Measurements from ENCODE around the gene TCERG1L.

The TCERG1L gene

DNA sequence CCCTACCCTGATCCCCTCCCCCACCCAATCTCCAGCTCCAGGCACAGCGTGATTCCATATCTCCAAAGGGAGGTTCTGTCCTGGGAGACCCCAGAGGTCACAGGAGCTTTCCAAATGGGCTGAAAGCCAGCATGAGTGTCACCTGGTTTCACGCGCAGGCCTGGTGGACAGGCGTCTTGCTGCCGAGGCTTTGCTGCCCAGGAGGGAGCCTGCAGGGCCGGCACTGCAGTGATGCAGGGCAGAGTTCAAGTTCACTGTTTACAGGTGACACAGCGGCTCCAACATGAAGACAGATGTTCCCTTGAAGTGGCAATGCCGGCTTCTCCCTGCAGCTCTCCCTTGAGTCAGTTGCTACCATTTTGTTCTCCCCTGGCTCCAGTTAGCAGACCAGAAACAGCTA is 104.3 kb downstream of the TCERG1L start:
- DNase-seq: no peak

DNA sequence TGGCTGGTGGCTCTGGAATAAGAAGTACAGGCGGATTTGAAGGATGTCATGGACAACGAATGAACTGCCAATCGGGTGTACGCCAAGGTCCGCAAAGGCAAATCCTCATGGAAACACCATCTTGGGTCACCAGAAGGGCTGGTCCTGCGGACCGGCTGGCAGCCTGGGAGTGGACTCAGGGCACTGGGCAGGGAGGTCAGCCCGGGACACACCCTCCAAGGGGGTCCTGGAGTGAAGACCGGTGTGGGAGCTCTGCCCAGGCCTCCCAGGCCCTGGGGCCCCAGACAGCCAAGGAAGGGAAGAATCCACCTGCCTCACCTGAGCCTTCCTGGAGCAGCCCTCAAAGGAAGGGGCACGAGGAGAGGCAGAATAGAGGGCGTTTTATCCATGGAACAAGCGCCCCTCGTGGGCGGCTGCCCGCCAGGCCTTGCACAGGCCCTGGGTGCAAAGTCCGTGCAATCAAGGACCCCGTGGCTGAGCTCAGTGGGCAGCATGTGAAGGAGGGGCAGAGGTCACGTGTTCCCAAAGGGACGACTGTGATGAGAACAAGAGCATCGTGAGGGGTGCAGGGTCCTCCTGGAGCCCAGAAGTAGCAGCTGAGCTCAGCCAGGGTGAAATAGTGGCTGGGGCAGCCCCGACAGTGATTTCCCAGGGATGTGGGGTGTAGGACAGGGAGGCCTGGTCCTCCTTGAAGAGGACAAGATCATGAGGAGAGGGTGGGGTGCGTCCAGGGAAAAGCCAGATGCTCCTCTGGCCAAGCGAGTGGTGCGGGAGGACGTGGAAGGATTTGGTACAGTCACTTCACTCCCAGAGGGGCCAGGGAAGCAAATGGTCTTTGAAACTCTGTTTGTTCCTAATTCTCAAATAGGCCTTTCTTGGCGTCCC is 105.2 kb downstream of the TCERG1L start:
- DNase-seq: no peak

DNA sequence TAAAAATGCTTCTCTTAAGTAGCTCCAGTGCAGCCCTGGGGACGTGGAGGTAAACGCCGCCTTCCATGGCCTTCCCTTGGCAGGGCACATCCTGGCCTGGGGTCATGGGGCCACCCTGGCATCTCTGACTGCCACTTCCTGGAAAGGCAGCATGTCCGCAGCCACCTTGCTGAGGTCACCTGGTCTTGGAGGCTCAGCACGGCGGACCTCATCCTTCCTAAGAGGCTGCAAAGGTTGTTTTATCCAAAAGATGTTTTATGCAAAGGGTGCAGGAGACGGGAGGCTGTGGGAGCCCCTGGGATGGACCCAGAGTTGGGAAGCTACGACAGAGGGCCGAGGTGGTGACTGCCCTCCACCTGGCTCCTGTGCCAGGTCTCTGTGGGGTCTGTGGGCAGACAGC is 106.0 kb downstream of the TCERG1L start:
- DNase-seq: no peak

DNA sequence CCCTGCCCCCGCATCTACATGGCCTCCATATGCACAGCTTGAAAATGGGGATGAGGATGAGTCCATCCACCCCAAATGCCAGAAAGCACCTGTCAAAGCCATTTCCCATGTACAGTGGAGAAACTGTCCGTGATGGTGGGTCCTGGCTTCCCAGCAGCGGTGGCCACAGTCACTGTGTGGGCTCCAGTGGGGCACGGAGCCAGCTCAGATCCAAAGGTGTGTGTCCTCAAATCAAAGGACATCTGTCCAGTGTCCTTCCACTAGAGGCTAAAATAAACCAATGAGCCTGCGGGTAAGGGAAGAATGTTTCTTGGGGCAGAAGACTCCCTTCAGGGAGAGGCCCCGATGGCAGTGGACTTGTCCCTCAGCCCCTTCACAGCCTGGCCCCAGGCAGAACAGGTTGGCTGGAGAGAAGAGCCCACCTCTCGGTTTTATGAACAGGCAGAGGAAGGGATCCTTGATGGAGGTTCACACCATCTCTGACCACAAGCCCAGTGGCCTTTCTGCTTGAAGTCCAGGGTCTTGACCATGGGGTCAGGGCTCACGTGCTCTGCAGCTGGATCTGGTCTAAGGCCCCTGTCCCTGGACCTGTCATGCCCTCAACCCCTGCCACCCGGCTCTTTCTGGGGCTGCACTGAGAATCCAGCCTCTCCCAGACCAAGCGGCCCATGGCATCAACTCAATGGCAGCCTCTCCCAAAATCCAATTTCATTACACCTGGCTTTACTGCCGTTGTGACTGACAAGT is 106.9 kb downstream of the TCERG1L start:
- no peak for DNase-seq

DNA sequence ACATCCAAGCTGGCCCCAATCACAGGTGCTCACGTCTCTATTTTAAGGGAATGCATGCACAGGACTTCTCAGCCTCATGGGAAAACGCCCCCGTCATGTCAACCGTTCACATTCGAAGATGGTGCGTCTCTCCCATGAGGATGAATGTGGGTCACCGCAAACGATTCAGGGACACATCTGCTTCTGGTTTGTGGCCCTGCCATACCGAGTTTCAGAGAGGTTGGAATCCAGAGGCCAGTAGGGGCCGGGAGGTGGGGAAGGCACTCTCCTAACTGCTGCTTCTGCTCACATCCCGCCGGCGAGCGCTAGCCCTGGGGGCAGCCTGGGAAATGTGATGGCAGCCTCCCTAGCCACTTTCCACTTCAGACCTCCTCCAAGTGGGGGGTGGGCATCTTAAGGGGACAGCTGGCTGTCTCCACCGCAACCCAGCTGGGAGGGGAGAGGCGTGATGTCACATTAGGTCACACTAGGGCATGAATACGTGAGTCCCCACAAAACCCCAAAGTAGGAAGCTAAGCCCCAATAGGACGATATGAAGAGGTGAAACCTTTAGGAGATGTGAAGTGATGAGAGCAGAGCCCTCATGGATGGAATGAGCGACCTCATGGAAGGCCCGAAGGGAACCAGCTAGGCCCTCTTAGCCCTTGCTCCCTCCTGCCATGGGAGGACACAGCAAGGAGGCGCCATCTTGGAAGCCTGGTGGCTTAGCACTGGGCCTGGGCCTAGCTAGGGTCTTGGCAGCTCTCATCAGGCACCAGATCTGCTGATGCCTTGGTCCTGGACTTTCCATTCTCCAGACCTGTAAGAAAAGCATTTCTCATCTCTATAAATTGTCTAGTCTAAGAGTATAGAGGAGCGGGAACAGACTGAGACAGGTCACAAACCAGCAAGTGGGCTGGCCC is 107.8 kb downstream of the TCERG1L start:
- DNase-seq: no peak

DNA sequence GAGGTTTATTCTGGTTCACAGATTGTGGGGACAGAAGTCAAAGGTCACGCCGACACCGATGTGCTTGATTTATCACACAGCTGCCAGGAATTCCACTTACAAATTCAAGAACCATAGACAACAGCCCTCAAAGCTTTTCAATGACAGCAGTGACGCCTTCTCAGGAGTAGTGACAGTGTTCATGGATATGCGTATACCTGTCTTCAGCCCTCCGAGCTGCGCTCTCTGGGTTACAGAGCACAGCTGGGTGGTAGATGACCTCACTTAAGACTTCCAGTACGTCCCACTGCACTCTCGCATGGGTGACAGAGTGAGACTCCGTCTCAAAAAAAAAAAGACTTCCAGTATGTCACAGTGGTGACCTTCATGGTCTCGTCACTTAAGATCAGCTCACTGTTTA is 108.5 kb downstream of the TCERG1L start:
- DNase-seq: no peak

DNA sequence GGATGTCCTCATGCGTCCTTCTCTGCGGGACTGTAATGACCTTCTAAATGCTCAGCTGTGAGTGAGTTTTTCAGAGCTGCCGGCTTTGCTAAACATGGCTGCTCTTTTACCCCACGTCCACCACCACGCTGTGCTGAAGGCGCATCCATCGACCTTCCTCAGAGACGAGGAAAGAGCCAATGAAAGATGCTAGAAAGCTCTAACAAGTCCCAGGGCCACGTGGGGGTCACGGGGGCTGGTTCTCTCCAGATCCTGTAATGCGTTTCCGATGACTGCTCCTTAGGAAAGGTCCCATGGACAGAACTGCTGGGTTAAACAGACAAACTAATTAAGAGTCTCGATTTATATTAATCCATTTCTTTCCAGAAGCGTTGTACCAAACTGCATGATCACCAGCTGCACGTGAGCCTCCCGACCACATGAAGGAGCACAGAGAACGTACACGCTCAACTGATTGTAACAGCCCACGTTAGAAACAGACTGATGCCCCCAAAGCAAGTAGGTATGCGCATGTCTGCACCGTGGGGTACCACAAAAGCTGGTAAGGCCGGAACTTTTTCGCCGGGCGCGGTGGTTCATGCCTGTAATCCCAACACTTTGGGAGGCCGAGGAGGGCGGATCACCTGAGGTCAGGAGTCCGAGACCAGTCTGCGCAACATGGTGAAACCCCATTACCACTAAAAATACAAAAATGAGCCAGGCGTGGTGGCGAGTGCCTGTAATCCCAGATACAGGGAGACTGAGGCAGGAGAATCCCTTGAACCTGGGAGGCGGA is 109.6 kb downstream of the TCERG1L start:
- no peak for DNase-seq

DNA sequence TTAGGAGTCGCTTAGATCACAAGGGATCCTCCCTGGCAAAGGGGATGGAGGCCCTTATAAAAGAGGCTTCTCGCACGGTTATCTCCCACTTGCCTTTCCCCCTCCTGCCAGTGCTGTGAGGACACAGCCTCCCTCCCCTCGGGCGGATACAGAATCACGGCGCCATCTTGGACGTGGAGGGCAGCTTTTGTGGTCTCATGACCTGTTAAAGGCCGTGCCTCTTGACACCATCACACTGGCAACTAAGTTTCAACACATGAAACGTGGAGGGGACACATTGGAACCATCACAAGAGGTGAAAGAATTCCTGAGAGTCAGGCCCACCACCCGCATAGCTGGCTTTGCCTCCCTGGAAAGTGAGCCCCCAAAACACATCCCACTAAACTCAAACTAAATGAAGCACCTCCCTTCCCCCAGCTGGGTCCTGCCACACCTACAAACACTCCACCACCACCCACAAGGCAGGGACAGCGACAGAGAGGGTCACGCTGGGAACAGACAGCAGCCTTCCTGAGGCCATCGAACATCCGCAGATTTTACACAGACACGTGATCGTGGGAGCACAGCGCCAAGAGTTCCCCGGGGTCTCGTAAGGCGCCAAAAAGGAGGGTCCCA is 110.6 kb downstream of the TCERG1L start:
- no peak for DNase-seq

DNA sequence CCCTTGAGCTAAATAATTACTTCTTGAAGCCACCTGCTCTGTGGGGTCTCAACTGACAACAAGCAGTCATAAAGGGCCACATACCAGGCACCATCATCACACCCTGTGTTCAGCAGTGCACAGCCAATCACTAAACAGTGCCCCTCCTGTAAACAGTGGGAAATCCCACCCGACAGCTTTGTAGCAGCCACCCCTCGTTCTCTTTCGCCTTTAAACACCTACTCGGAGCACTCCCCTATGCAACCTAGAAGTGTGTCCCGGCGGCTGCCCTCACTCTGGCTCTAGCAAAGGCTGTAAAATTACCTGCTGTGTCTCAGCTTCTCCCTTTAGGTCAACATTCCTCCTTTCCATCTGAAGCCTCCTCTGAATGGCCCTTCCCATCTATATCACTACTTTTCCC is 111.9 kb downstream of the TCERG1L start:
- no peak for DNase-seq

DNA sequence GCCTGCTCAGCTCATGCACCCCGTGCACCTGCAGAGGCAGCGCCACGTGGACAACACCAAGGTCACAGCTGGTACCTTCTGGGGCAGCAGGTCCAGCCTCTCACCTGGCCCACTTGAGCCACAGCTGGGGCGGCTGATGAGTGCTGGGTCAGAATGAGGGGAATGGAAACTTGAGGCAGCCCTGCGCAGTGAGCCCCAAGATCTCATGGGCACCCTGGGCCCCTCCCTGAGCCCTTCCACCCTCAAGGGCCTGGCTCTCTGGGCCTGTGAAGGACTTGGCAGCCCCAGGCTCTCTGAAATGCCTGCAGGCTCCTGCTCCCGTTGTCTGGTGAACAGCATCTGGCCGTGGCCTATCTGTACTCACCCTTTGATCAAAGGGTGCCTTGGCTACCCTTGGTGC is 112.7 kb downstream of the TCERG1L start:
- DNase-seq: no peak

DNA sequence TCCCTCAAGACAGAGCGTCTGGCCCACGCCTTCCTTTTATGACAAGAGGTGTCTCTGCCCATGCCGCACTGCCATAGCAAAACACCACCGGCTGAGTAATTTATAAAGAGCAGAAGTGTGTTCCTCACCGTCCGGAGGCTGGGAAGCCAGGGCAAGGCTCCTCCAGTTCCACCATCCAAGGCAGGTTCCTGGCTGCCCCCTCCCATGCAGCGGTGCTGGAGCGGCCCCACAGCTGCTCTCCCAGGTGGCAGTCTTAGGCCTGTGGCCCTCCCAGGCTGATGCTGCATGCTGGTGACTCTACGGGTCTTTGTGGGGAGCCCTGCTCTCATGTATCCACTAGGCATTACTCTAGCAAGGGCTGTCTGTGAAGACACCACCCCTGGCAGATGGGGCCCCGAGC is 113.1 kb downstream of the TCERG1L start:
- DNase-seq: no peak

DNA sequence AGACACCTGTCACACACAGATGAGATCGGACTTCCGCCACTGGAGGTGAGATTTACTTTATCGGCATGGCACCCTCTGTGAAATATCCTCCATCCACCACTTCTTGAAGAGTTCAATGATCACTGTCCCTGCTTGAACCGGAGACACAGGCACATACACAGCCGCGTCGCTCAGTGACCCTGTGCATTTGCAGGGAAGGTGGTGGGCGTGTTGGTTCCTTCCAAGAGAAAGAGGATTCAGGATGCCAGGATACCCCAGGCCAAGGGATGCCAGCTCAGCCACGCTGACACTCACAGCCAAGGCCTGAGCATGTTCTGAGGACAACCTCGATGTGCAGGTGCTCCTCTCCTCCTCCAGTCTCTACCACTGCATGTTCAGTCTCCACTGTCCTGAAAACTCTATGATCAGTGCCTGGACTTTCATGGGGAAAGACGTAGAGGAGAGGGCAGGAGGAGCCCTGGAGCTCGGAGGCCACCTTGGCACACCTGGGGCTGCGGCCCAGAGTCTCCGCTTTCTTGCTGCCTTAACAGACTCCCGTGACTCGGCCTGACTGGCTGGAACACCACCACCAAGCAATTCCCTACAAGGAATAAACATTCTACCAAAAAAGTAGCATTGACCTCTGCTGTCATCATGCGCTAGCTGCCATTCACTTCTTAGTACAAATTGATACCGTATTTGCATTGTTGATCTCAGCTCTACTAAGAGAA is 115.2 kb downstream of the TCERG1L start:
- no peak for DNase-seq

DNA sequence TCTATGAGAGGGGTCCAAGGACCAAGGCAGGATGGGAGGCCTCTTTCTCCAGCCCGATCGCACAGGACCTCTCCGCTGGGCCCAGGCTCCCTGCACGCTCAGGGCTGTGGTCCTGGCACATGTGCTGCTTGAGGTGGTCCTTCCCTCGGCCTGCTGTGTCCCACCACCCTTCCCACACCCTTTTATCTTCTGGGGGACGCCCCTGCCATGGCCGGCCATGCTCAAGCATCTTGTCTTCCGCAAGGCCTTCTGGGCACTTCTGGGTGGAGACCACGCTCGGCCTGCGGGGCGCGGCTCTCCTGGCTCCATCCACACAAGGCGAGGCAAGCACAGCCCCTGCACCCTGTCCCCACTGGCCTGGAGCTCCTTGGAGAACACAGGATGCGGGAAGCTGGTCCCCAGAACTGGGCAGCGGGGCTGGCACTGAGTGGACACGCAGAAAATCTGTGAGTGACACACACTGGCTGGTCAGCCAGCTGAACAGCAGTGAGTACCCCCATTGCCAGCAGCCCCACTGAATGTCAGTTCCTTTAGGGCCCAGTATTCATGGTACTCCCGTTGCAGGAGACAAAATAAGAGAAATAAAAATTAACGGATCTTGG is 115.9 kb downstream of the TCERG1L start:
- DNase-seq: no peak

DNA sequence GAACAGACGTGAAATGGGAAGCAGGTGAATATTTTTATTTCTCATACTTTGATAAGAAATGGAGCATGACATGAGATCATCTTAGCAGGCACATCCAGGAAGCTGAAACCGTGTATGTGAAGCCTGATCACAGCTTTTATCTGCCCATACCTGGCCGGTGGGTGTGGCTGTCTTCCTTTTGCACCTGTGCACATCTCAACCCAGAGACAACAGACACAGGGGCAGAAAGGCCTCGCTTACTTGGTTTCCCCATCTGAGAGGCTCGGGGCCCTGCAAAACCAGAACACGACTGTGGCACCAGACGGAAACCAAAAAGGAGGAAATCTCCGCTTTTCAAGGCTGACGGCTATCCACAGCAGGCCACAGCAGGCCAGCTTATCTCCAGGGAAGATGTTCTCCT is 116.4 kb downstream of the TCERG1L start:
- no peak for DNase-seq

DNA sequence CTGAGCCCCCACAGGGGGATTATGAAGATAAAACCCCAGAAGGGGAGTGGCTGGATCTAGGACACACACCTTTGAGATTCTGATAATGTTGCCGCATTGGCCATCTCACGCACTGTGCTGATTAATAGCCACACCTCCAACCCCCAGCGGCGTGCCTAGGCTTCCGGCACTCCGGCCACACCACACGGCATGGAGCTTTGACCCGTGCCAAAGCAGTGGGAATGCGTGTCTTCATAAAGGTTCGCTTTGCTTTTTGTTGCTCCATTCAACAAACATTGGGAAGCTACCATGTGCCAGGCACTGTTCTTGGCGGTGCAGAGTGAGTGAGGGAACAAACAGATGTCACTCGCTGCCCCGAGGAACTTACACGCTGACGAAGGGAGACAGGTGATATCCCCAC is 117.6 kb downstream of the TCERG1L start:
- no peak for DNase-seq

DNA sequence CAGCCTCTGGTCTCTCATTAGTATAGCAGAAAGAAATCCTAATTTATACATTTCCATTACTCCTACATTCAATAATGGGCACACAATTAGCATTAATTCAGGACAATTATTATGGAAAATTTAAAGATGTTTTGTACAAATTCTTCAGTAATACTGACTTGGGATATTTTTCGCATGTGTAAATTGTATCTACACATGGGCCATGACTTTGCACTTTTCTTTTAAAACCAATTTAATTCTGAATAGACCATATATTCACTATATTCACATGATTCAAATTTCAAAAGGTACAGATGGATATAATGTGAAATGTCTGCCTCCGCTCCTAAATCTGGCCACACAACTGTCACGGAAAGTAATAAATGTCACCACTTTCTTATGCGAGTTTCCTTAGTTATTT is 123.0 kb downstream of the TCERG1L start:
- DNase-seq: no peak

DNA sequence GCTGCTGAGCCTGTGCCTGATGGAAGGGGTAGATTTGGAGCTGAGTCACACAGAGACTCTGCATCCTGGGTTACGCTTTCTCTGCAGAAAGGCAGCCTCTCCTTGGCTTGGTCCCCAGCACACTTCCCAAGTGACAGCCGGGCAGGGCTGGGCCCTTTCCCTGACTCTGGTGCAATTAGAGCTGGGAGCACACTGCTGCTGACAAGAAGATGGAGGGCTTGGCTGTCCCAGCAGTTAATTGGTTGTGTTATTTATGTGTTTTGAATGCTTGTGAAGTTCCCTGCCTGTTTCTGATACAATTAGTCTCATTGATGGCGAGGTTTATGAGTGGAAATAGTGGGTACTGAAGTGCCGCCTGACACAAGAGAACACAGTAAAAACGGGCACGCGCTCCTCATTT is 123.6 kb downstream of the TCERG1L start:
- no peak for DNase-seq

DNA sequence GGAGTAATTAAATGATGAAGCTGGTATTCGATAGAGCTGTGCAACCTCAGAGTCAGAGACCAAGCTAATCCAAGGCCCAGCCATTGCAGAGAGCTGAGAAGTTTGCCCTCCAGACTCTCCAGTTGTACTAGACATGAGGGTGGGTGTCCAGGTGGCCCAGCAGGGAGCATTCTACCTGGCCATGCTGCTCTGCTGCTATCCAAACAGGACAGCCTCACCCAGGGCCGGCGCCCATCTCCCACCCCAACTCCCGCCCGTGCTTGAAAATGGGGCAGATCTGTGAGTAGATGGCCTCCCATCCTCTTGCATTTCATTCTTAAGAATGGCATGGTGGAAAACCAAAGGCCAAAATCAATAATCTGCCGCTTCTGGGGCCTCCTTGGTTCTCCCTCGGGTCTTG is 124.2 kb downstream of the TCERG1L start:
- no peak for DNase-seq

DNA sequence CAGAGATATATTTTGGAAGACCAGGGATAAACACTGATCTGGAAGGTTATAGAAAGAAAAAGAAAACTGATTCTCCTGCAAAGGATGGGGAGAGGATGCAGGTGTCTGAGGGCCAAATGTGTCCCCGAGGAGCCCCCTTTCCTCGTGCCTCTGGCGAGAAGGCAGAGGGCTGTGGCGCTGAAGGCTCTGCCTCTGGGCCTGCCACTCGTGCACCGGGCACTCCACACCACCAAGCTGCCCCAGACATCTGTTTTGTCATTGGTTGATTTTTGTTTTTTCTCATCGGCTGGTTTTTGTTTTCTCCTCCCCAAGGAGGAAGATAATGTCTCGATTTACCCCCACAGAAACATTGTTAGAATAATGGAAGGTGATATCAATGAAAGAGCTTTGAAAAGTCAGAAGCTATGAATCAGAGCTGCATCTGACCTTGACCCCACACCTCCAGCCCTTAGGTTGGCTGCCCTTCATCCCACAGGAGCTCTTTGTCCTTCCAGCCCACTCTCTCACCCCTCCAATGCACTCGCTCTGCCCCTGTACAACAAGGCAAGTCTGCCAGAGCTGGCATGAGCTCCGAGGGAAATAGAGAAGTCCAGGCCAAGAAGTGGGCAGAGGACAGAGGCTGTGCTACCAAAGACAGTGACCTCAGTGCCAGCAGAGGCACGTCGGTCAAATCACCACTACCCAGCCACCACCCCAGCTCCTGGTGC is 124.8 kb downstream of the TCERG1L start:
- DNase-seq: no peak

DNA sequence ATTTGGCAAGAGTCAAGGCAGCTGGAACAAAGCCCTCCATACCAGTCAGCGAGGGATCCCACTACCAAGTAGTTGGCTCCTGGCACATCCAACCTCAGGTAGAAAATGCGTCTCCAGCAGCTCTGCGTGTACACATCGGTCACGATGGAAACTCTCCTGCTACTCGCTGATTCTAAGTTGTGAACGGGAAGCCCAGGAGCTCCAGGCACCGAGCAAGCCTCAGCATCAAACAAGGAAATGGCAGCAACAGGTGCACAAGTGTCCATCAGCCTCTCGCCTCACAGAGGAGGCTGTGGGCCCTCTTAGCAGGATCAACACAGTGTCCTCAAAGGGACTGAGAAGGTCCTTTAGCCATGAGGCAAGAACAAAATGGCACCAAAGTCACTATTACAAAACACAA is 127.0 kb downstream of the TCERG1L start:
- no peak for DNase-seq
